ENCODE measurements around the gene INAFM1.

Gene INAFM1

GRCh38 chr19:47303966-47304365 lies 29.3 kb downstream of the INAFM1 start:
- CTCF ChIA-PET: interaction anchor here (1.0 to 9.8 kb wide), 10 partner anchors 9 to 93 kb away, joined by 3 to 105 read pairs (median 13); partner anchors contain the start of genes DHX34 and INAFM1
- no peak for TF ChIP-seq CTCF (IDR thresholded peaks at IDR 0.05; ENCODE audit: insufficient read depth, low read length, missing control alignments)
- POLR2A ChIA-PET: no interaction called here

GRCh38 chr19:47305309-47305751 lies 30.6 kb downstream of the INAFM1 start:
- POLR2A ChIA-PET: no interaction called here
- peak; percentile 92 for TF ChIP-seq CTCF (IDR thresholded peaks at IDR 0.05; ENCODE audit: insufficient read depth, low read length, missing control alignments)
- DNase-seq (ENCODE audit: low read depth, low spot score): peak; percentile 41
- peak overlapping the region; percentile 16; the same call in 1 of the 2 replicates for H3K4me3 ChIP-seq (ENCODE audit: low read depth, low read length)
- CTCF ChIA-PET: interaction anchor here (0.6 to 9.8 kb wide), 27 partner anchors 11 to 393 kb away, joined by 3 to 105 read pairs (median 3); partner anchors contain the start of genes DHX34 and INAFM1

More at GRCh38 chr19:47303966-47304365, 29.3 kb downstream of the INAFM1 start:
- DNase-seq (ENCODE audit: low read depth, low spot score): no peak
- no peak overlapping the region for H3K4me3 ChIP-seq (ENCODE audit: low read depth, low read length)

- ChIA-PET POLR2A (no interaction called here), CTCF (interaction anchor here (0.8 to 9.8 kb wide), 10 partner anchors 10 to 163 kb away, joined by 3 to 105 read pairs (median 10); partner anchors contain the start of genes DHX34 and INAFM1)
- H3K4me3 ChIP-seq (ENCODE audit: low read depth, low read length): no peak overlapping the region
- DNase-seq (ENCODE audit: low read depth, low spot score): no peak
- no peak for TF ChIP-seq CTCF (IDR thresholded peaks at IDR 0.05; ENCODE audit: insufficient read depth, low read length, missing control alignments)
These were observed 31.6 kb downstream of the INAFM1 start for GRCh38 chr19:47306303-47306702.

GRCh38 chr19:47309038-47309437 lies 34.4 kb downstream of the INAFM1 start:
- no peak for TF ChIP-seq CTCF (IDR thresholded peaks at IDR 0.05; ENCODE audit: insufficient read depth, low read length, missing control alignments)
- POLR2A ChIA-PET: interaction anchor here (0.7 kb wide), 1 partner anchor 83 kb away, joined by 4 read pairs; no protein-coding TSS in a partner anchor
- no peak for DNase-seq (ENCODE audit: low read depth, low spot score)
- CTCF ChIA-PET: interaction anchor here (1.2 to 9.8 kb wide), 4 partner anchors 14 to 82 kb away, joined by 4 to 105 read pairs (median 18); partner anchors contain the start of gene DHX34
- H3K4me3 ChIP-seq (ENCODE audit: low read depth, low read length): no peak overlapping the region

- no peak for DNase-seq (ENCODE audit: low read depth, low spot score)
- TF ChIP-seq CTCF (IDR thresholded peaks at IDR 0.05; ENCODE audit: insufficient read depth, low read length, missing control alignments): no peak
- no peak within 1 kb of the TSS for H3K4me3 ChIP-seq (ENCODE audit: low read depth, low read length)
- ChIA-PET POLR2A (interaction anchor here (0.7 kb wide), 1 partner anchor 84 kb away, joined by 4 read pairs; no protein-coding TSS in a partner anchor), CTCF (interaction anchor here (2.6 to 9.8 kb wide), 3 partner anchors 15 to 81 kb away, joined by 18 to 105 read pairs (median 19); partner anchors contain the start of gene DHX34)
These were observed 34.9 kb downstream of the INAFM1 start, which contains the start of gene C5AR1 for GRCh38 chr19:47309608-47310007. Gene C5AR1 (plus strand): TSS chr19:47309861. CDS start chr19:47309896, 35 bp downstream.

GRCh38 chr19:47310323-47310722 lies 35.6 kb downstream of the INAFM1 start:
- POLR2A ChIA-PET: no interaction called here
- CTCF ChIA-PET: interaction anchor here (9.8 kb wide), 1 partner anchor 16 kb away, joined by 105 read pairs; no protein-coding TSS in a partner anchor
- no peak for DNase-seq (ENCODE audit: low read depth, low spot score)
- no peak for TF ChIP-seq CTCF (IDR thresholded peaks at IDR 0.05; ENCODE audit: insufficient read depth, low read length, missing control alignments)
- no peak overlapping the region for H3K4me3 ChIP-seq (ENCODE audit: low read depth, low read length)
